ENCODE results near the gene ZNF804A.
"Not testable (repeated sequence)": the region's sequence is repeated elsewhere in the genome, so short reads cannot be mapped to it uniquely, and the experiment has no call there.

The ZNF804A gene

DNA sequence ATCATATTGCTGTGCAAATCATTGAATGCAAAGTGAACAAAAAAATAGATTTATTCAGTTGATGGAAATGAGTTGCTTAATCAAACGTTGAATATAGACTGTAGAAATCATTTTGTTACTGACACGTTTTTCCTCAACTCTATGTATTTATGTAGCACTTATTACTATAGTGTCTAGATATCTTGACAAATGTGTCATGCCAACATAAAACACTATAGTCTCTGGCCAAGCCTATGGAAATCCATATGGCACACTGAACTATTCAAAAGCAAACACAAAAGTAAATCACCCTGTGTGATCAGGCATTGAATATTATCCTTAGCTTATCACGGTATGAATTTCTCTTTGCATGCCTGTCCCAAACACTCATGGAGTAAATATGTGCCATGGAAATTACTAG, 131.3 kb downstream of the ZNF804A start:
- no peak for DNase-seq

DNA sequence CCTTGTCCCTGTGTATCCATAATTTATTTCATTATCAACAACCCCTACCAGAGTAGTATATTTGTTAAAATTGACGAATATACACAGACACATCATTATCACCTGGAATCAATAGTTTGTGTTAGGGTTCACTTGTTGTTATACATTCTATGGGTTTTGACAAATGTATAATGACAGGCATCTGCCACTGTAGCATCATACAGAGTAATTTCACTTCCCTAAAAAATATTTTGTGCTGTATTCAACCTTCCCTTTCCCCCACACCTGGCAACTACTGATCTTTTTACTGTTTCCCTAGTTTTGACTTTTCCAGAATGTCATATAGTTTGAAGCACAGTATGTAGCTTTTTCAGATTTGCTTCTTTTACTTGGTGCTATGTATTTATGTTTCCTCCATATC, 132.0 kb downstream of the ZNF804A start:
- DNase-seq, result no peak

DNA sequence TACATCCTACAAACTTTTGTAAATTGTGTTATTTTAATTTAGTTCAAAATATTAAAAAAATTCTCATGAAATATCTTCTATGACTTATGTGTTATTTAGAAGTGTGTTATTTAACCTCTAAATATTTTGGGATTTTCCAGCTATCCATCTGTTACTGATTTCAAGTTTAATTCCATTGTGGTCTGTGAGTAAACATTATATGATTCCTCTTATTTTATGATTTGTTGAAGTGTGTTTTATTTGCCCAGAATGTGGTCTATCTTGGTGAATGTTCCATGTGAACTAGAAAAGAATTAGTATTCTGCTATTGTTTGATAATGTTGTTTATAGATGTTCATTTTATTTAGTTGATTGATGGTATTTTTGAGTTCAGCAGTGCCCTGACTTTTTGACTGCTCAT, 136.0 kb downstream of the ZNF804A start:
- DNase-seq, result no peak

DNA sequence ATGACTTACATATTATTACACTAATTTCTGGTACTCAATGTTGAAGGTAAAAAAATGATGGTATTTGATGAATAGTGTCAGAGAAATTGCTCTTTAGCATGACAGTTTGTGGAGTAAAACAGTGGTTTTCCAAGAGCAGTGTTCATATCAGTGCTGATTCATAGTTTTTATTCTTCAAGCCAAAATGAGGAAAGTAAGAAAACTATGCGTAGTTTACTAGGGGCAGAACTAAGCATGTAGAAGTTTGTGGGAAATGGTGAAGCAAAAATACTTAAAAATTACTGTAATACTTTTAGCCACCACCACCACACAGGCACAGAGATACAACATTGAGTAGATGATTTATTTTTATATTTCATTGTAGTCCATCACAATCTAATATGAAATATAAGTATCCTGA, 137.3 kb downstream of the ZNF804A start:
- no peak for DNase-seq

GRCh38 chr2:184743096-184743495, 144.8 kb downstream of the ZNF804A start:
- no peak for DNase-seq

DNA sequence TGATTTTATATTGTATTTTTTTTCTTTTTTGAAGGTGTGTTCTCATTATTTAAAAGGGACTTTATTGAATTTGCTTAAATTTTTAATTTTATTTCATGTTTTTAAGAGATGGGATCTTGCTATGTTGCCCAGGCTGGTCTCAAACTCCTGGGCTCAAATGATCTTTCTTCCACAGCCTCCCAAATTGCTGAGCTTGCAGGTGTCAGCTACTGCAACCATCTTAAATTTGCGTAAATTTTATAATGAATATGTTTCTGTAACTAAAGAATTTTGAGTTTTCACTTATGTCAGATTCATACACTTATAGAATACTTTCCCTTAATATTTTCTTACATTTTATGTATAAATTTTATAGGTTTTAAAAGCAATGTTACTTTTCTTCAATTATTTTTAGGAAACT, 157.8 kb downstream of the ZNF804A start:
- no peak for DNase-seq

DNA sequence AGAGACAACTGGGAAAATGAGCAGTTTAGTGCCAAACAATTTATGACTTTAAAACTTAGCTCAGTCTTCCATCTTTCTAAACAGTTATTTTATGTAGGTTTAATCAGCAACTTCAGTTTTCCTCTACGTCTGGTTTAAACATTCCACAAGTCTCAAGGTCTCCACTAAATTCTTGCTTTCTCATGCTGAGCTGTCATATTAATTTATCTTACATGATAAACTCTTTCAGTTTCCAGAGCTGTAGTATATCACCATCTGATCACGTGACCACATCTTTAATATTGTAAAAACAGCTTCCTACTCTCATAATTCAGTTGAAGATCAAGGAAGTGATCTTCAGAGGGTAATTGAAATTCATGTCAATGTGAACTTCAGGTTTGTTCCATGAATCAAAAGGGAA, 158.6 kb downstream of the ZNF804A start:
- DNase-seq, result no peak

- not testable (repeated sequence) for DNase-seq
Measured at GRCh38 chr2:184759557-184760255, 161.4 kb downstream of the ZNF804A start.

- no peak for DNase-seq
Measured at GRCh38 chr2:184760931-184761330, 162.6 kb downstream of the ZNF804A start.

DNA sequence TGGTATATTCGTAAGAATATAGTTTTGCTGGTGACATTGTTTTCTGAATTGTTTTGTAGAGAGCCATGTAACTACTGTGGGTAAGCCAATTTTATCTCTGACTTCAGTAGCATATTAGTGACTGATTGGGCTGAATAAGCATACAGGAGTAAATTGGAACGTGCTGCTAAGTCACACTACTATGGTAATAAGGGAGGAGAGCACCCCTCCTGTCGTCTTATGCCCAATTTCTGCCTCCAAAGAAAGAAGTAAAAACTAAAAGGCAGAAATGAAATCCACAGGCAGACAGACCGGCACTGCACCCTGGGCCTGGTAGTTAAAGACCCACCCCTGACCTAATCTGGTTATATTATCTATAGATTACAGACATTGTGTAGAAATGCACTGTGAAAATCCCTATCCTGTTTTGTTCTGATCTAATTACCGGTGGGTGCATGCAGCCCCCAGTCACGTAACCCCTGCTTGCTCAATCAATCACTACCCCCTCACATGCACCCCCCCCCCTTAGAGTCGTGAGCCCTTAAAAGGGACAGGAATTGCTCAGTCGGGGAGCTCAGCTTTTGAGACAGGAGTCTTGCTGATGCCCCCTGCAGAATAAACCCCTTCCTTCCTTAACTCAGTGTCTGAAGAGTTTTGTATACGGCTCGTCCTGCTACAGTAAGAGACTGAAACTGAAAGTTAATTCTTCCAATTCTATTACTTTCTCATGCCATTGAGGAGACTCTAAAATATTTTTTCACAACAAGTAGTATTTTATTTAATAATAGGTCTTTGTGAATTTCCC, 167.0 kb downstream of the ZNF804A start:
- no peak for DNase-seq

GRCh38 chr2:184767059-184767458, 168.7 kb downstream of the ZNF804A start:
- DNase-seq, result no peak

- DNase-seq, result no peak
Measured at GRCh38 chr2:184769023-184769422, 170.7 kb downstream of the ZNF804A start.

GRCh38 chr2:184769686-184770085, 171.4 kb downstream of the ZNF804A start:
- DNase-seq, result no peak

DNA sequence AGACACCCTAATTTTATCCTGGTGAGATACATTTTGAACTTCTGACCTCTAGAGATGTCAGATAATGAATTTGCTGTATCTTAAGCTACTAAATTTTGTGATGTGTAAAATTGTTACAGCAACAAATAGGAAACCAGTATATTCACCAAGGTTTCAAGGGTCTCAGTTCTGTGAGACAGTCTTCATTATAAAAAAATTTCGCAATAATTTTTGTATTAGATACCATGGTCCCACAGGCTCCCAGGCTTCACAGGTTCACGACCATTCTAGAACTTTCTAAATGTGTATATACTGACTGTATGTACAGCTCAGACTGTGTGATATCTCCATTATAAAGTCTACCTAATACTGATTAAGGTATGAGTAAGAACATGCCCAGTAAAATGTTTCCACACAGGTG, 181.4 kb downstream of the ZNF804A start:
- no peak for DNase-seq

DNA sequence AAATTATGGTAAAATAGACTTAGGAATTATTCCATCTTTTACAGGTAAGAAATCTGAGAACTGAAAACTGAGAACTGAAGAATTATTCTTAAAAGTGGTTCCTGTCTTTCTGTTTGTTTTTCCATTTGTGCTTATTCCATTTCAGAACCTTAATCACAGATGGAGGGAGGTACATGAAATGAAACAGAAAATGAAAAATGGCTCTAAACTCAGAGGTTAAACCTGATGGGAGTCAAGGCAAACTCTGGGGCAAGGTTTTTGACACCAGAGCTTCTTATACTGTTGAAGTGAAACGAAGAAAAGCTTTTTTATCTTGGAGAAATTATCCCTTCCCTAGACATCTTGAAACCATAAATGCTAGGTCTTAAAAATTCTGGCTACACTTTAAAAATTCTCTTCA, 182.1 kb downstream of the ZNF804A start:
- DNase-seq, result no peak

- DNase-seq, result no peak
Measured at GRCh38 chr2:184780944-184781343, 182.6 kb downstream of the ZNF804A start.

DNA sequence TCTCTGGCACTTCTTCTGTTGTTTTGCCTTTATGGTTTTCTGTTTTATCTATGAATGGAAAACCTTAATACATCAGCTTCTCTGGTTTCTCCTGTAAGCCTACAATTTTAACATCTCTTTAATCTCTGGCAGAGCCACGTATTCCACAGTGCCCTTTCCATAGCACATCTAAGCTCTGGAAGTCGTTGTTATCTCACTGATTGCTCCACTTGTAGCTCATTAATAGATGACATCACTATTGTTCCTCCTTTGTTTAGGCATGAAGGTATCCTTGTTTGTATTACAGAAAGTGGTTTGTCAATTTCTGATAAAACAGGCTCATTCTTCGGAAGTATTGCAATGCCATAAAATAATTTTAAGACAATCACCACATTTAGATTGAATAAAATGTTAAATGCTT, 185.2 kb downstream of the ZNF804A start:
- no peak for DNase-seq

- DNase-seq, result no peak
Measured at GRCh38 chr2:184793176-184793575, 194.8 kb downstream of the ZNF804A start.

DNA sequence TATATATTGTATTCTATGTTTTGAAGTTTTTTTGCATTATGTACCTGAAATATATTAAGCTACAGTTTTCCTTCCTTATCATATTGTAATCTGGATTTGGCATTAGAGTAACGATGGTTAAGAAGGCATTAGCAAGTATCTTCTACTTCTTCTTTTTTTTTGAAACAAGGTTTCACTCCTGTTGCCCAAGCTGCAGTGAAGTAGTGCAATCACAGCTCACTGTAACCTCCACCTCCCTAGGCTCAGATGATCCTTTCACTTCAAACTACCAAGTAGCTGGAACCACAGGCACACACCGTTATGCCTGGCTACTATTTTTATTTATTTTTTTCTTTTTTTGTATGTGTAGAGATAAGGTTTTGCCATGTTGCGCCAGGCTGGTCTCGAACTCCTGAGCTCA, 201.1 kb downstream of the ZNF804A start:
- DNase-seq, result no peak

GRCh38 chr2:184814421-184814820, 216.1 kb downstream of the ZNF804A start:
- DNase-seq, result no peak

DNA sequence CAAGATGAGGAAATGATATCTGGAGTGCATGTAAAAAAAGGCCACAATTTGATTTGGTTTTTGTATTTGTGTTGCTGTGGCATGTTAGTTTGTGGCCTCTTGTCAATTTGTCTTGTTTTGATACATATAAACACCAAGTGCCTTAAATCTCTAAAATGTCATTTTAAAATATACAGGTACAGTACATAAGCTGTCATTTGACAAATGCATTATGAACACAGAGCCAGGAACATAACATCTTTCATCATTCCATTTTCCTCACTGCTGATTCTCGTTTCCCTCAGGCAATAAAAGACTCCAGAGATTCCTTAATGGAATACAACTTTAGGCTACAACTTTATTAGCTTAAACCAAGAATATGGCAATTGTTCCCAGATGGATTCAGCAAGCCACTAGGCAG, 217.5 kb downstream of the ZNF804A start:
- DNase-seq, result no peak

- no peak for DNase-seq
Measured at GRCh38 chr2:184824597-184824996, 226.3 kb downstream of the ZNF804A start.

- DNase-seq, result no peak
Measured at GRCh38 chr2:184830531-184830930, 232.2 kb downstream of the ZNF804A start.

- DNase-seq, result no peak
Measured at GRCh38 chr2:184834699-184835397, 236.5 kb downstream of the ZNF804A start.
